Activated naive CD8-positive, alpha-beta T cell treated with anti-CD3 and anti-CD28 coated beads, Interleukin-2, amount 10 ng/mL, durations not matched to agents 7 days and 5 days (primary cell): Measurements from ENCODE around the gene ARHGAP4. TPM values are rescaled to one million over a fixed set of nuclear protein-coding genes. Genes with fewer than 3 reads are reported as not detected.

ENCODE experiments used
- ATAC-seq: fragments of 150-1000 bp; cut with Tn5 transposase; one replicate; pipeline ENCODE4 v1.10.0; 2021; ENCODE audit warnings: low read depth, moderate library complexity
- POLR2A ChIA-PET: fragments of 350-600 bp; sonication (Branson Sonifier 250); formaldehyde crosslinking; loops from one replicate; lab custom pipeline; 2021; ENCODE audit warnings: antibody characterized with exemption; lab: Charles Lee
- DNase-seq: peaks from one replicate; pipeline ENCODE4 v3.0.0; 2021
- H3K27ac Mint-ChIP-seq: one replicate; pipeline ENCODE4 v1.8.0; 2022; ENCODE audit warnings: mild to moderate bottlenecking, mixed read lengths
- H3K27me3 Mint-ChIP-seq: one replicate; pipeline ENCODE4 v1.8.0; 2022; ENCODE audit warnings: mild to moderate bottlenecking, moderate library complexity, mixed read lengths
- H3K36me3 Mint-ChIP-seq: one replicate; pipeline ENCODE4 v1.8.0; 2021; ENCODE audit warnings: mild to moderate bottlenecking, mixed read lengths
- H3K4me1 Mint-ChIP-seq: one replicate; pipeline ENCODE4 v1.8.0; 2021; ENCODE audit warnings: mixed read lengths
- H3K4me3 Mint-ChIP-seq: one replicate; pipeline ENCODE4 v1.8.0; 2022; ENCODE audit warnings: mild to moderate bottlenecking, moderate library complexity, mixed read lengths
- H3K9me3 Mint-ChIP-seq: one replicate; pipeline ENCODE4 v1.8.0; 2021; ENCODE audit warnings: mixed read lengths
- total RNA-seq, 2 experiments: library from RNA; stranded (reverse); gene quantifications; one replicate each; pipeline ENCODE4 v1.2.3, GENCODE V29; 2021

ARHGAP4 gene
- total RNA-seq, 2 experiments from 2014 or later: 341 to 356 TPM

- H3K4me3 Mint-ChIP-seq: peak overlapping the region; percentile 90
- H3K9me3 Mint-ChIP-seq: no peaks in the 10 kb centered on the region
- peak overlapping the region; percentile 98 for H3K27ac Mint-ChIP-seq
- H3K36me3 Mint-ChIP-seq: peaks cover 24% of the 10 kb centered on the region
- H3K4me1 Mint-ChIP-seq: peaks cover 16% of the 10 kb centered on the region
- DNase-seq: no peak
- POLR2A ChIA-PET: interaction anchor here (1.2 to 9.1 kb wide), 9 partner anchors 9 to 201 kb away, joined by 4 to 185 read pairs (median 10); partner anchors contain the start of genes HCFC1, NAA10, RENBP and TMEM187
- no peak for ATAC-seq
- no peaks in the 10 kb centered on the region for H3K27me3 Mint-ChIP-seq
These were observed 1.5 kb upstream of the ARHGAP4 start for GRCh38 chrX:153927672-153927921.

GRCh38 chrX:153926858-153927671 lies 1.0 kb upstream of the ARHGAP4 start:
- Mint-ChIP-seq H3K27ac (peak overlapping the region; percentile 98), H3K36me3 (peaks cover 27% of the 10 kb centered on the region), H3K27me3 (no peaks in the 10 kb centered on the region), H3K9me3 (no peaks in the 10 kb centered on the region), H3K4me1 (peaks cover 20% of the 10 kb centered on the region), H3K4me3 (peak overlapping the region; percentile 90)
- POLR2A ChIA-PET: interaction anchor here (1.1 to 9.1 kb wide), 11 partner anchors 9 to 200 kb away, joined by 4 to 185 read pairs (median 10); partner anchors contain the start of genes HCFC1, IDH3G, NAA10 and RENBP
- peak; percentile 44 for ATAC-seq
- peak; percentile 75 for DNase-seq

- H3K4me1 Mint-ChIP-seq: peaks cover 21% of the 10 kb centered on the region
- peaks cover 26% of the 10 kb centered on the region for H3K36me3 Mint-ChIP-seq
- no peaks in the 10 kb centered on the region for H3K27me3 Mint-ChIP-seq
- peak overlapping the region; percentile 98 for H3K27ac Mint-ChIP-seq
- peak; percentile 75 for DNase-seq
- POLR2A ChIA-PET: interaction anchor here (1.1 to 9.1 kb wide), 10 partner anchors 10 to 200 kb away, joined by 3 to 185 read pairs (median 10); partner anchors contain the start of genes HCFC1, IDH3G, NAA10 and RENBP
- H3K9me3 Mint-ChIP-seq: no peaks in the 10 kb centered on the region
- H3K4me3 Mint-ChIP-seq: peak overlapping the region; percentile 90
- ATAC-seq: peak; percentile 2
These were observed 441 bp upstream of the ARHGAP4 start for GRCh38 chrX:153926552-153926857.

GRCh38 chrX:153925387-153925738 lies 701 bp downstream of the ARHGAP4 start:
- POLR2A ChIA-PET: interaction anchor here (0.8 to 9.1 kb wide), 12 partner anchors 11 to 131 kb away, joined by 3 to 185 read pairs (median 10); partner anchors contain the start of genes HCFC1, IDH3G, NAA10 and RENBP
- H3K4me3 Mint-ChIP-seq: peak overlapping the region; percentile 97
- peak overlapping the region; percentile 96 for H3K27ac Mint-ChIP-seq
- ATAC-seq (no peak), DNase-seq (no peak)
- no peaks in the 10 kb centered on the region for H3K27me3 Mint-ChIP-seq
- H3K4me1 Mint-ChIP-seq: peaks cover 19% of the 10 kb centered on the region
- no peaks in the 10 kb centered on the region for H3K9me3 Mint-ChIP-seq
- peaks cover 23% of the 10 kb centered on the region for H3K36me3 Mint-ChIP-seq

DNA sequence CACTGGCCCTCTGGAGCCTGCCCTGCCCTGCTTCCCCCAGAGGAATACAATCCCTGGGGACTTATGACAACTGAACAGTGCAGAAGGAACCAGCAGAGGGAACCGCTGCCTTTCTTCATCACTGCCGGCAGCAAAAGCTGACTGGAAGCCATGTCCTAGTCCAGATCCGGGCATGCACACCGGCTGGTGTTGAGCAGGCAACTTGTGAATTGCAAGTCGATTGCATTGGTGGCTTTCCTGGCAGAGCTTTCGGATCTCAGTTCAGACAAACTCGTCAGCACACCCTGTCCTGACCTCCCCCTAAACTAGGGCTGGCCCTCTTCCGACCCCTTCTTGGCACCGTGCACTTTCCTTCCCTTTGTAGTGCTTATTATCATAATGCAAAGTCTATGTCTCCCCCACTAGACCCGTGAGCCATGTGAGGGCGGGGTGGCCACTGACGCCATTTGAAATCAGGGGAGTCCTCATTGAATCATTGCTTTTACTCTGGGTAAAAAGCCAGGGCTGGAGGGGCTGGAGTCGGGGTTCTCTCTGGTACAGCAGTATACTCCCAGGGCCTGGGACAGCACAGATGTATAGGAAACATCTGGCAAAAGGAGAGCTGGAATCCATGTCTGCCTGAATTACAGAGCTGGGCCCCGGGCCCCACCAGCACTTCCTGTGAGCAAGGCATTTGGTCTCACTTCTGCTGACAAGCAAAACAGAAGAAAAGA lies 1.8 kb downstream of the ARHGAP4 start:
- no peak for ATAC-seq
- POLR2A ChIA-PET: interaction anchor here (0.6 to 9.1 kb wide), 9 partner anchors 12 to 130 kb away, joined by 4 to 185 read pairs (median 15); partner anchors contain the start of genes HCFC1, IDH3G, NAA10 and RENBP

DNA sequence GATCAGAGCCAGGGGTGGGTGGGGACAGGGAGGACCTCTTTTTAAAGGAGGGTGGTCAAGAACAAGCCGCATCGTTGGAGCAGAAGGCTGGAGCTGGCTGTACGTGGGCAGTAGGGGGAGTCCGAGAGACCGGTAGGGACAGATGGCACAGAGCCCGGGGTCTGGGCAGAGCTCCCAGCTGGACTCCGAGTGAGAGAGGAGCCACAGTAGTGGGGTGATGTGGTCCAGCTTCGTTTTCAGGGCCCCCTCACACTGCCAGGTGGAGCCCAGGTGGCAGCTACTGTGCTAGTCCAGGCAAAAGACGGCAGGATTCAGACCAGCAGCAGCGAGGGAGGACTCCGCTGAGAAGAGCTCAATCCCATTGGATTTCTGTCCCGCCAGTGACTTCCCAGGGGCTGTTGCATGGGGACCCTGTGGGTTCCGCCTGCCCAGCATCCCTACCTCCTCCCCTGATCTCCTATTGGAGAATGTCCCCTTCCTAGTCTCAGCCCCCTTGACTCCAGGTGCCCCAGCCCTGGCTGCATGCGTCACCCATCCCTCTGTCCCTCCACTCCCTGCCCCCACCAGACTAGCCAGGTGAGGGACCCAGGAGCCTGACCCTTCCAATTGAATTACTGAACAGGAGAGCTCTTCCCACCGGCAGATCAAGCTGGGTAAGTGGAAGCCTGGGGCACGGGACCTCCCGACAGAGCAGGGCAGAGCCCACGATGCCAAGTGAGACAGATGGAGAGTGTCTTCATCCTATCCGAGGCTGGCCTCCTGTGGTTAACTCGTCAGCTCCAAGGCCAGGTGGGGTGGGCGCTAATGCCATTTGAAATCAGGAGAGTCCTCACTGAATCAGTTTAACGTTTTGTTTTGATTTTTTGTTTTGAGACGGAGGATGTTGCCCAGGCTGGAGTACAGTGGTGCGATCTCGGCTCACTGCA lies 2.9 kb downstream of the ARHGAP4 start:
- ATAC-seq: no peak
- Mint-ChIP-seq H3K27ac (peak overlapping the region; percentile 96), H3K9me3 (no peaks in the 10 kb centered on the region), H3K4me3 (peak overlapping the region; percentile 97), H3K36me3 (peaks cover 22% of the 10 kb centered on the region), H3K27me3 (no peaks in the 10 kb centered on the region), H3K4me1 (peaks cover 13% of the 10 kb centered on the region)
- POLR2A ChIA-PET: interaction anchor here (0.5 to 9.1 kb wide), 8 partner anchors 12 to 46 kb away, joined by 3 to 185 read pairs (median 16); partner anchors contain the start of genes HCFC1, NAA10, RENBP and TMEM187
- DNase-seq: no peak

More for the DNA sequence above, 1.8 kb downstream of the ARHGAP4 start:
- DNase-seq: no peak
- Mint-ChIP-seq H3K4me3 (peak overlapping the region; percentile 97), H3K4me1 (peaks cover 19% of the 10 kb centered on the region), H3K27me3 (no peaks in the 10 kb centered on the region), H3K9me3 (no peaks in the 10 kb centered on the region), H3K27ac (peak overlapping the region; percentile 96), H3K36me3 (peaks cover 27% of the 10 kb centered on the region)

- DNase-seq (no peak), ATAC-seq (no peak)
- no peaks in the 10 kb centered on the region for H3K9me3 Mint-ChIP-seq
- H3K27me3 Mint-ChIP-seq: no peaks in the 10 kb centered on the region
- POLR2A ChIA-PET: interaction anchor here (0.6 to 9.1 kb wide), 6 partner anchors 15 to 48 kb away, joined by 3 to 185 read pairs (median 42); partner anchors contain the start of genes HCFC1, NAA10, RENBP and TMEM187
- peaks cover 10% of the 10 kb centered on the region for H3K4me1 Mint-ChIP-seq
- H3K27ac Mint-ChIP-seq: peak overlapping the region; percentile 86
- peaks cover 28% of the 10 kb centered on the region for H3K36me3 Mint-ChIP-seq
- H3K4me3 Mint-ChIP-seq: peak overlapping the region; percentile 97
These were observed 4.3 kb downstream of the ARHGAP4 start for GRCh38 chrX:153921511-153922446.

DNA sequence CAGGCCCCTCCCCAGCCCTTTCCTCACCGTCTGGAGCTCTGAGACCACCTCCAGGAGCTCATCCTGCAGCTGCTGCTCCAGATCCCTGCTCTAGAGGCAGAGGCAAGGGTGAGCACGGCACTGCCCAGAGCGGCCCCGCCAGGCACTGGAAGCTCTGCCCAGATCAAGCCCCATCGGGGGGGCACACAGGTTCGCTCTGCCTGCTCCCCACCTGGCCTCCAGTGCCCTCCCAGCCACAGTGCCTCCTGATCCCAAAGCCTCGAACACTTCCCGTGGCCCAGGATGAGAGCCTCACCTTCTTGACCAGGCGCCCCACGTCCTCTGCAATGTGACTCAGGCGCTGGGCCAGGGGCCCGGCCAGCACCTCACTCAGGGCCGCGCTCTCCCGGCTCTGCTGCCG lies 5.0 kb downstream of the ARHGAP4 start:
- Mint-ChIP-seq H3K4me1 (peaks cover 10% of the 10 kb centered on the region), H3K4me3 (no peak overlapping the region), H3K27ac (no peak overlapping the region), H3K36me3 (peaks cover 30% of the 10 kb centered on the region), H3K9me3 (no peaks in the 10 kb centered on the region), H3K27me3 (no peaks in the 10 kb centered on the region)
- DNase-seq (no peak), ATAC-seq (no peak)
- POLR2A ChIA-PET: interaction anchor here (1.1 to 9.1 kb wide), 3 partner anchors 15 to 26 kb away, joined by 3 to 185 read pairs (median 69); partner anchors contain the start of genes NAA10 and RENBP

GRCh38 chrX:153920546-153920945 lies 5.5 kb downstream of the ARHGAP4 start:
- H3K27ac Mint-ChIP-seq: no peak overlapping the region
- H3K36me3 Mint-ChIP-seq: peaks cover 30% of the 10 kb centered on the region
- no peaks in the 10 kb centered on the region for H3K9me3 Mint-ChIP-seq
- H3K4me3 Mint-ChIP-seq: no peak overlapping the region
- DNase-seq: no peak
- POLR2A ChIA-PET: interaction anchor here (1.1 to 7.5 kb wide), 2 partner anchors 14 to 16 kb away, joined by 3 to 69 read pairs; partner anchors contain the start of gene NAA10
- no peak for ATAC-seq
- no peaks in the 10 kb centered on the region for H3K27me3 Mint-ChIP-seq
- H3K4me1 Mint-ChIP-seq: peaks cover 10% of the 10 kb centered on the region

DNA sequence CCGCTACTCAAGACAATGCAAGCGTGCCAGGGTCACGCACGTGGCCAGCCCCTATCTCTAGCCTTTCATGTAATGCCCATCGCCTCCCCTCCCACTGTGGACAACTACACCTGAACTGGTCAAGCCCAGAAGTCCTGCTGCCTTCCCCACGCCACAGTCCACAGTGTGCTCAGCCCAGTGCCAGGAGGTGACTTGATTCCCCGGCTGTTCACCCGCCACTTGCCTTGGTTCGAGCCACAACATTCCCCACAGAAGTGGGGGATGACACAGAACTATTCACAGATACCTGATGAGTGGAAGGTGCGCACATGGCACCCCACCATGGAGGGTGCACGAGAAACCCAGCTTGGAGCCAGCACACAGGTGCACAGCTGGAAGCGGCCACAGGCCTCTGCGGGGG lies 6.8 kb downstream of the ARHGAP4 start:
- no peak overlapping the region for H3K4me3 Mint-ChIP-seq
- DNase-seq: no peak
- ATAC-seq: no peak
- POLR2A ChIA-PET: interaction anchor here (1.2 kb wide), 1 partner anchor 25 kb away, joined by 4 read pairs; the partner anchor contains the start of gene RENBP
- no peak overlapping the region for H3K27ac Mint-ChIP-seq
- peaks cover 10% of the 10 kb centered on the region for H3K4me1 Mint-ChIP-seq
- no peaks in the 10 kb centered on the region for H3K9me3 Mint-ChIP-seq
- H3K27me3 Mint-ChIP-seq: no peaks in the 10 kb centered on the region
- peaks cover 23% of the 10 kb centered on the region for H3K36me3 Mint-ChIP-seq

DNA sequence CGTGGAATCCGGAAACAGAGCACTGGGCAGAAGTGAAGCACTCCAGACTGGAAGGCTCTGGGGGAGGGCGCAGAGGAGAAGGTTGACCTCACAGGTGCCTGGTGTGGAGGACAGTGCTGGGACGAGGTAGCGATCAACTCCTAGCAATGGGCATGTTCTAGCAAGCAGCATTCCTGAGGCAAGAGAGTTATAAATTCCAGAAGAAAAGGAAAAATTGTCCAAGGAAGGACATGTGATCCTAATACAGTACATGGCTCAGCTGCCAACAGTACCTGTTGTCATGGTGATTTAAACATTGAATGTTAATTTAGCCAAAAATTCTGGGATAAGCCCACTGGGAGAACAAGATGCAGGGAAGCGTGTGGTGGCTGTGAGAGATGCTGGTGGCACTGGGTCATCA lies 8.2 kb downstream of the ARHGAP4 start:
- H3K4me1 Mint-ChIP-seq: peaks cover 6% of the 10 kb centered on the region
- H3K9me3 Mint-ChIP-seq: no peaks in the 10 kb centered on the region
- ATAC-seq: no peak
- H3K27me3 Mint-ChIP-seq: no peaks in the 10 kb centered on the region
- H3K27ac Mint-ChIP-seq: no peak overlapping the region
- POLR2A ChIA-PET: interaction anchor here (1.1 to 1.2 kb wide), 2 partner anchors 12 to 27 kb away, joined by 4 read pairs; partner anchors contain the start of gene RENBP
- DNase-seq: no peak
- H3K4me3 Mint-ChIP-seq: no peak overlapping the region
- peaks cover 18% of the 10 kb centered on the region for H3K36me3 Mint-ChIP-seq
